BJ (cell line): ENCODE data around the gene IL13. TPM values are rescaled to one million over a fixed set of nuclear protein-coding genes. Genes with fewer than 3 reads are reported as not detected.
"Not testable (repeated sequence)": the region's sequence is repeated elsewhere in the genome, so short reads cannot be mapped to it uniquely, and the experiment has no call there.

ENCODE experiments used
- CTCF ChIA-PET: fragments of 350-600 bp; formaldehyde crosslinking; extraction: SDS; loops from one replicate; lab custom pipeline; 2021; ENCODE audit warnings: antibody characterized with exemption, inconsistent platforms; lab: Yijun Ruan, JAX
- POLR2A ChIA-PET: fragments of 300-600 bp; sonication (Branson Sonifier 250); formaldehyde crosslinking; extraction: SDS; loops from one replicate; lab custom pipeline; 2021; ENCODE audit warnings: antibody characterized with exemption; lab: Charles Lee
- DNase-seq: peaks from one replicate; pipeline ENCODE4 v3.0.0-alpha.2; 2011; ENCODE audit warnings: low read depth
- H3K27me3 ChIP-seq: 2 replicates; pipeline ENCODE4 v1.6.0; 2011; ENCODE audit warnings: low read length; ENCODE audit not compliant: control insufficient read depth, insufficient read depth
- H3K36me3 ChIP-seq: 2 replicates; pipeline ENCODE4 v1.5.1; 2011; ENCODE audit warnings: low read length; ENCODE audit not compliant: control insufficient read depth, insufficient read depth
- H3K4me3 ChIP-seq: 2 replicates; pipeline ENCODE4 v1.5.1; 2011; ENCODE audit warnings: low read depth, mild to moderate bottlenecking, control low read depth, low read length
- polyA plus RNA-seq: library from polyadenylated mRNA; depleted of rRNA; stranded (reverse); fragments of >200 nt; gene quantifications from 2 replicates; pipeline ENCODE4 v1.2.3, GENCODE V29; 2011
- TF ChIP-seq, protein P1 (sequence below): IDR thresholded peaks from 2 replicates; pipeline ENCODE4 v1.5.1; 2011; ENCODE audit warnings: low read depth, mild to moderate bottlenecking, control low read depth, inconsistent platforms, low read length, moderate library complexity; ENCODE audit not compliant: insufficient read depth

IL13 gene
- polyA plus RNA-seq, 1 experiment: not detected

GRCh38 chr5:132627470-132627869, 30.5 kb upstream of the IL13 start:
- H3K27me3 ChIP-seq: no peaks in the 10 kb centered on the region
- CTCF ChIA-PET: interaction anchor here (1.3 kb wide), 1 partner anchor 102 kb away, joined by 3 read pairs; no protein-coding TSS in a partner anchor
- TF ChIP-seq, protein P1, sequence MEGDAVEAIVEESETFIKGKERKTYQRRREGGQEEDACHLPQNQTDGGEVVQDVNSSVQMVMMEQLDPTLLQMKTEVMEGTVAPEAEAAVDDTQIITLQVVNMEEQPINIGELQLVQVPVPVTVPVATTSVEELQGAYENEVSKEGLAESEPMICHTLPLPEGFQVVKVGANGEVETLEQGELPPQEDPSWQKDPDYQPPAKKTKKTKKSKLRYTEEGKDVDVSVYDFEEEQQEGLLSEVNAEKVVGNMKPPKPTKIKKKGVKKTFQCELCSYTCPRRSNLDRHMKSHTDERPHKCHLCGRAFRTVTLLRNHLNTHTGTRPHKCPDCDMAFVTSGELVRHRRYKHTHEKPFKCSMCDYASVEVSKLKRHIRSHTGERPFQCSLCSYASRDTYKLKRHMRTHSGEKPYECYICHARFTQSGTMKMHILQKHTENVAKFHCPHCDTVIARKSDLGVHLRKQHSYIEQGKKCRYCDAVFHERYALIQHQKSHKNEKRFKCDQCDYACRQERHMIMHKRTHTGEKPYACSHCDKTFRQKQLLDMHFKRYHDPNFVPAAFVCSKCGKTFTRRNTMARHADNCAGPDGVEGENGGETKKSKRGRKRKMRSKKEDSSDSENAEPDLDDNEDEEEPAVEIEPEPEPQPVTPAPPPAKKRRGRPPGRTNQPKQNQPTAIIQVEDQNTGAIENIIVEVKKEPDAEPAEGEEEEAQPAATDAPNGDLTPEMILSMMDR: no peak
- H3K4me3 ChIP-seq: no peak overlapping the region
- POLR2A ChIA-PET: no interaction called here
- DNase-seq: no peak
- peaks cover 2% of the 10 kb centered on the region; the same call in 1 of the 2 replicates for H3K36me3 ChIP-seq

GRCh38 chr5:132628814-132629213, 29.2 kb upstream of the IL13 start:
- no peak for DNase-seq
- Histone ChIP-seq H3K27me3 (no peaks in the 10 kb centered on the region), H3K36me3 (peaks cover 2% of the 10 kb centered on the region; the same call in 1 of the 2 replicates), H3K4me3 (no peak overlapping the region)
- ChIA-PET POLR2A (no interaction called here), CTCF (no interaction called here)
- TF ChIP-seq, protein P1: no peak

GRCh38 chr5:132629230-132629944, 28.6 kb upstream of the IL13 start:
- ChIA-PET POLR2A (no interaction called here), CTCF (interaction anchor here (0.6 to 1.0 kb wide), 3 partner anchors 35 to 114 kb away, joined by 3 read pairs; no protein-coding TSS in a partner anchor)
- DNase-seq: no peak
- TF ChIP-seq, protein P1: no peak
- Histone ChIP-seq H3K36me3 (peaks cover 2% of the 10 kb centered on the region; the same call in 1 of the 2 replicates), H3K27me3 (no peaks in the 10 kb centered on the region), H3K4me3 (no peak overlapping the region)

- DNase-seq, H3K27me3 ChIP-seq, H3K4me3 ChIP-seq, H3K36me3 ChIP-seq, POLR2A ChIA-PET: not testable (repeated sequence)
- CTCF ChIA-PET: interaction anchor here (0.6 to 1.1 kb wide), 2 partner anchors 9 to 77 kb away, joined by 4 read pairs; partner anchors contain the start of gene RAD50
These were observed 24.4 kb upstream of the IL13 start for GRCh38 chr5:132633587-132633986.

DNA sequence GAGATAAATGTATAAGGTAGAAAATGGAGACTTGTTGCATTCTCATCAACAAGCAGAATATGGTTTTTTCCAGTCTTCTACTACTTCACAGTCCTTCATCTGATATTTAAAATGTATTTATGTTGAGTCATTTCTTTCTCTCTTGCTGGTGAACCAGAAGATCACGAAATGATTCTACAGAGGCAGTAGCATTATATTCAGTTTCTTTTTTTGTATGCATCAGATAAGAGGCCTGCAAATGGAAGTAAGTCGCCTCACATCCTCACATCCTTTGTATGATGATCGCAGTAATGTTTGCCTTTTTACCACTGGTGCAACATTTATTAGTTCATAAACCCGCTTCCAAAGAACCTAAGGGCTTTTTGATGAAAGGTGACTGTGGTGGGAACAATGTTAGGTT, 22.1 kb upstream of the IL13 start:
- no peak for DNase-seq
- CTCF ChIA-PET: no interaction called here
- Histone ChIP-seq H3K4me3 (no peak overlapping the region), H3K27me3 (no peaks in the 10 kb centered on the region), H3K36me3 (peaks cover 5% of the 10 kb centered on the region)
- POLR2A ChIA-PET: no interaction called here
- TF ChIP-seq, protein P1: no peak
